ENCODE data around the gene RADIL.

RADIL gene

DNA sequence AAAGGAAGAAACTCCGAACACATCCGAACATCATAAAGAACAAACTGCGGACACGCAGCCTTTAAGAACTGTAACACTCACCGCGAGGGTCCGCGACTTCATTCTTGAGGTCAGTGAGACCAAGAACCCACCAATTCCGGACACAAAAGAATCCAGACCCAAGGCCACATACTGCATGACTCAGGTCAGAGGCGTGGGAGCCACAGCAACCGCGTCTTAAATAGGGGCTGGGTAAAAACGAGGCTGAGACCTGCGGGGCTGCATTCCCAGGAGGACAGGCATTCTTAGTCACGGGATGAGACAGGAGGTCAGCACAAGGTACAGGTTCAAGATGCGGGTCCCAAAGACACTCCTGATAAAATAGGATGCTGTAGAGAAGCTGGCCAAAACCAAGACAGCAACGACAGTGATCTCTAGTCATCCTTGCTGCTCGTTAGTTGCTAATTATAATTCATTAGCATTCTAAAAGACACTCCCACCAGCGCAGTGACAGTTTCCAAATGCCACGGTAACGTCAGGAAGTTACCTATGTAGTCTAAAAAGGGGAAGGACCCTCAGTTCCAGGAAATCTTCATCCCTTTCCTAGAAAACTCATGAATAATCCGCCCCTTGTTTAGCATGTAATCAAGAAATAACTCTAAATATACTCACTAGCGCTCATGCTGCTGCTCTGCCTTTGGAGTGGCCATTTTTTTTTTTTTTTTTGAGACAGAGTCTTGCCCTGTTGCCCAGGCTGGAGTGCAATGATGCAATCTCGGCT is 88.7 kb downstream of the RADIL start:
- TF ChIP-seq GATA3 (IDR thresholded peaks at IDR 0.05; ENCODE audit: low read depth, low read length) (no peak), GATA2 (IDR thresholded peaks at IDR 0.05; ENCODE audit: low read depth, low read length) (no peak)

DNA sequence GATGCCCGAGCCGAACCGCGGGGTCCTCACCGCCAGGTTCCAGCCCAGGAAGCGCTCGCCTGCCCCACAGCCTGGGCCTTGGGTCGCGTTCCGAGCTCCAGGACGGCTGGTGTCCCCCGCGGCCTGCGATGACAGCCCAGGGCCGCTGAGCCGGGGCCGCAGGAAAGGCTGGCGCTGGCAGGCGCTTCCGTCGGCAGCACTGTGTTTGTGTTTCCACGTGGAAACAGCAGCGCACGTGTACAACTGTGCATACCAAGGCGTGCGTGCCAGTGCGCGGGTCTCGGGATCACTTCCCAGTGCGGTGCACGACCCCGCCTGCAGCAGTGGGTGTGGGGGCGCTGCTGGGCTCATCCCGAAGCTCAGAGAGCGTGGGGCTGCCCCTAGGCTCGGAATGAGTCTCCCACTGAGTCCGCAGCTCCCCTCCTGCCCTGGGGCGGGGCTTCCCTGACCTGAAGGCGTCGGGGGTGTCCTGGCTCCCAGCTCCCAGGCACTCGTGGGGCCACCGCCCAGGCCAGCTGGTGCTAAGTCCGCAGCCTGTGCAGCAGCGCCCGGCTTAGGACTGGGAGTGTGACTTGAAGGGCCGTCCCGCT is 90.9 kb downstream of the RADIL start:
- TF ChIP-seq GATA3 (IDR thresholded peaks at IDR 0.05; ENCODE audit: low read depth, low read length) = no peak
- TF ChIP-seq GATA2 (IDR thresholded peaks at IDR 0.05; ENCODE audit: low read depth, low read length) = no peak

DNA sequence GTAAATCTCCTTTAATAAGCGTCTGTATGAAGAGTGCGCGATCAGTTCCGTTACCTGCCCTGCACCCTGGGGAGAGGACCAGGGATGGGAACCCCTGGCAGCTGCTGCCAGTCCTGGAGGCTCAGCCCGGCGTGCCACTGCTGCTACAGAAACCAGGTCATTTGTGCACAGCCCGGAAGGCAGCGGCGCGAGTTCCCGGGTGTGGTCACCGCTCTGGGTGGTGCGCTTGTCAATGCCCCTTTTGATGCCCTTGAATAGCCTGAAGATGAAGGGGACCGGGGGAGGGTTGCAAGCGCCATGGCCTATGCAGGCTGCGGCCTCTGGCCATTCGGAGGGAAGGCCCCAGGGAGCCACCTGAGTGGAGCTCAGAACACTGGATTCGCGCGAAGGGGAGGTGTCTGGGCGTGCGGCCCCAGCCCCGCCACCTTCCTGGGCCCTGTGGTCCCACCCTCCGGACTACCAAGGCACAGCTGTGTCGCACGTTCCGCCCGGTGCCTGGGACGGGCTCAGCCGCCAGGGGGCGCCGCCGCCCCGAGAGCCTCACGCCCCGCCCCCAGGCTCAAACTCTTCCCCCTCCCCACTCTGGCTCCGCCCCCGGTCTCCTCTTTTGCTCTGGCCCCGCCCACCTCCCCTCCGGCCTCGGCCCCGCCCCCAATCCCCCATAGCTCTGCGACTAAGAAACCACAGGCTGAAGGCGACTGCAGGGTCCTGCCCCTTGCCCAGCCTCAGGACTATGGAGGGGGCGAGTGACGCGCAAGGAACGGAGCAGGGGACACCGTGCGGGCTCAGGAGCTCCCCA is 91.6 kb downstream of the RADIL start:
- TF ChIP-seq GATA2 (IDR thresholded peaks at IDR 0.05; ENCODE audit: low read depth, low read length) (no peak), GATA3 (IDR thresholded peaks at IDR 0.05; ENCODE audit: low read depth, low read length) (no peak)

DNA sequence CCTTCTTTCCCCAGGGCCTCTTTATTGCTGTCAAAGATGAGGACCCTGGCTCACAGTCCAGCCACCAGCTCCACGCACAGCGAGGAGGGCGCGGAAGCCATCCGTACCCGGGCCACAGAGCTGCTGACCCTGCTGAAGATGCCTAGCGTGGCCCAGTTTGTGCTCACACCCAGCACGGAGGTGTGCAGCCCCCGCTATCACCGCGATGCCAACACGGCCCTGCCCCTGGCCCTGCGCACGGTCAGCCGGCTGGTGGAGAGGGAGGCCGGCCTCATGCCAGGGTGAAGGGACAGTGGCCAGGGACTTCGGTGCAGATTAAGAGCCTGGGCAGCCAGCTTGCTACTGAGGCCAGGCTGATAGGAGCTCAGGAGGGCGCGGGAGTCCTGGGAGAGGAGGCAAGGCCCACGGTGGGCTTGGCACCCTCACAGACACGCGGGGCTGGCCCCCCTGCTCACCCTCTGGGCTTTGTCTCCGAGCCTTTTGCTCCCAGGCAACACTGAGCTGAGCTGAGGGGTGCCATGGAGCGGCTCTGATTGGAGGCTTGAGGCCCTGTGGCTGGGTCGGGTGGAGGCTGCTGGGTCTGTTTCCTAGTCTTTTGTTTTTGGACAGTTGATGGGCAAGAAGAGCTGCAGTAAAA is 92.3 kb downstream of the RADIL start:
- TF ChIP-seq GATA2 (IDR thresholded peaks at IDR 0.05; ENCODE audit: low read depth, low read length) = no peak
- no peak for TF ChIP-seq GATA3 (IDR thresholded peaks at IDR 0.05; ENCODE audit: low read depth, low read length)

- TF ChIP-seq GATA3 (IDR thresholded peaks at IDR 0.05; ENCODE audit: low read depth, low read length) (no peak), GATA2 (IDR thresholded peaks at IDR 0.05; ENCODE audit: low read depth, low read length) (no peak)
Measured at GRCh38 chr7:4790516-4790991, 93.0 kb downstream of the RADIL start.

DNA sequence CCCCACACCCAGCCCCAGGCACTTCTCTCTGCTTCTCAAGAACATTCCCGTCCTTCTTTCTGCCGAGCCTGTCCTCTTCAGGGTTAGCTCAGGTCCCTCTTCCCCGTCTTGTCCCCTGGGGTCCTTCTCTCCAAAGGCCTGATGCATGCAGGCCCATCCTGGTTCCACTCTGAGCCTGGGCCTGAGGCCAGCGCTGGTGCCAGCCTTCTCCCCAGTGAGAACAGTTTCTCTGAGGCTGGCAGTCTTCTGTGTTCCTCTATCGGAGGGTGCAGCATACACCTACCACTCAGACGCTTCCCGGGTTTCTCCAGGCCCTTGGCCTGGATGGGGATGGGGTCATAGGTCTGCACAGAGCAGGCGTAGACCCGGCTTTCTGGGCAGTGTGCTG is 93.4 kb downstream of the RADIL start:
- TF ChIP-seq GATA3 (IDR thresholded peaks at IDR 0.05; ENCODE audit: low read depth, low read length) (no peak), GATA2 (IDR thresholded peaks at IDR 0.05; ENCODE audit: low read depth, low read length) (no peak)

- TF ChIP-seq GATA2 (IDR thresholded peaks at IDR 0.05; ENCODE audit: low read depth, low read length) (no peak), GATA3 (IDR thresholded peaks at IDR 0.05; ENCODE audit: low read depth, low read length) (no peak)
Measured at GRCh38 chr7:4789194-4790077, 94.1 kb downstream of the RADIL start.

DNA sequence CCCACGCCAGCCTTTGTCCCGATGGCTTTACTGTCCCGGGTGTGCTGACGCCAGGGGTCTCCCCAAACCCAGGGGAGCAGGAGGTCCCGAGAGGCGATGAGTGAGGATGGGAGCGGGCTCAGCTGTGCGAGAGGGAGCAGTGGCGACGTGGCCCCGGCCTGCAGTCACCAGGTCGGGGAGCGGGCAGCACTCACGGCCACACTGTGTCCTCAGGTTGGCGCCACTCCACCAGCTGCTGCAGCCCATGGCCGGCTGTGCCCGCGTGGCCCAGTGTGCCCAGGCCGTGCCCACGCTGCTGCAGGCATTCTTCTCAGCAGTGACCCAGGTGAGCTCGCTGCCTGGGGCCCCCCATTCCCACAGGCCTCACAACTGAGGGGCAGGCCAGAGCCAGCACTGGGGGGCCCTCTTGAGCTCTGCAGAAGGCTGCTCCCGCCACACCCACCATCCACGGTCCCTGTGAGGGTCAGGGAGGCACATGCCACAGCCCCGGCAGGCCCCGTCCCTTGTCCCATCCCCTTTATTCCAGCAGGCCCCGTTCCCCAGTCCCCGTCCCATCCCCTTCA is 94.8 kb downstream of the RADIL start:
- TF ChIP-seq GATA3 (IDR thresholded peaks at IDR 0.05; ENCODE audit: low read depth, low read length) = no peak
- no peak for TF ChIP-seq GATA2 (IDR thresholded peaks at IDR 0.05; ENCODE audit: low read depth, low read length)

DNA sequence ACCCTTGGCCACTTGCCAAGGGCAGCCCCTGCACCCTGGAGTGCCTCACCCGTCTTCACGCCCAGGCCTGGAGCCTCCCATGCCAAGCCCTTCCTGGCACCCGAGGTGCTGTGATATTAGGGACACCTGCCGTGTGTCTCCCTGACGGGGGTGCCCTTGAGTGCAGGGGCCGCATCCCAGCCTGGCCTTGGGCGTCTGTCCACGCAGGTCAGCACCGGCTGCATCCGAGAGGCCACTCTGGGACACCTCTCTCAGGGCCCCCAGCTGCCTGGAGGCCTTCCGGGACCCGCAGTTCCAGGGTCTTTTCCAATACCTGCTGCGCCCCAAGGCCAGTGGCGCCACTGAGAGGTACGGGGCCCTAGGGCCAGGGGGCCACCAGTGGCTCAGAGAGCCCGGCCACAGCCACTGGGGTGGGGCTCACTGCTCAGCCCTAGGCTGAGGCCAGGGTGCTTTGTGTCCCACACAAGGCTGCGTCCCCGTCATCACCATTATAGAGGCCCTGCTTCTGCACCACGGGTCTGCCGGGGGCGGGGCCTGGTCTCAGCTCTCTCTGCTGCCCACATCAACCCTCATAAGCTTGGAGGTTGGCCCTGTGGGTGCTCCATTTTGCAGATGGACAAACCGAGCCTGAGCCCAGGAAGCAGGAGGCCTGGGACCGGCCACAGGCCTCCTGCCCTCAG is 95.4 kb downstream of the RADIL start:
- TF ChIP-seq GATA2 (IDR thresholded peaks at IDR 0.05; ENCODE audit: low read depth, low read length) = no peak
- no peak for TF ChIP-seq GATA3 (IDR thresholded peaks at IDR 0.05; ENCODE audit: low read depth, low read length)

DNA sequence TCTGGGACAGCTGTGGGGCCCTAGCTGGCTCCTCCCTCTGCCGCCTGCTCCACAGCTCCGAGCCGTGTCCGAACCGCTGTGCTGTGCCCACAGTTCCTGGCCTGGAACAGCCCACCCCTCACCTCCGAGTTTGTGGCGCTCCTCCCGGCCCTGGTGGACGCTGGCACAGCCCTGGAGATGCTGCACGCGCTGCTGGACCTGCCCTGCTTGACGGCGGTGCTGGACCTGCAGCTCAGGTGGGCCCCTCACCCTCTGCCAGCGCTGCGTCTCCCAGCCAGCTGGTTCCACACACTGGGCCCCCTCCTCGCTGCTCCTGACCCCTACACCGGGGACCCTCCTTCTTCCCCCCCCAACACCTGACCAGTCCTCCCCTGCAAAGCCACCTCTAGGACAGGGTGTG is 96.0 kb downstream of the RADIL start:
- no peak for TF ChIP-seq GATA2 (IDR thresholded peaks at IDR 0.05; ENCODE audit: low read depth, low read length)
- TF ChIP-seq GATA3 (IDR thresholded peaks at IDR 0.05; ENCODE audit: low read depth, low read length) = no peak

- no peak for TF ChIP-seq GATA3 (IDR thresholded peaks at IDR 0.05; ENCODE audit: low read depth, low read length)
- TF ChIP-seq GATA2 (IDR thresholded peaks at IDR 0.05; ENCODE audit: low read depth, low read length) = no peak
Measured at GRCh38 chr7:4786015-4786414, 97.5 kb downstream of the RADIL start.

DNA sequence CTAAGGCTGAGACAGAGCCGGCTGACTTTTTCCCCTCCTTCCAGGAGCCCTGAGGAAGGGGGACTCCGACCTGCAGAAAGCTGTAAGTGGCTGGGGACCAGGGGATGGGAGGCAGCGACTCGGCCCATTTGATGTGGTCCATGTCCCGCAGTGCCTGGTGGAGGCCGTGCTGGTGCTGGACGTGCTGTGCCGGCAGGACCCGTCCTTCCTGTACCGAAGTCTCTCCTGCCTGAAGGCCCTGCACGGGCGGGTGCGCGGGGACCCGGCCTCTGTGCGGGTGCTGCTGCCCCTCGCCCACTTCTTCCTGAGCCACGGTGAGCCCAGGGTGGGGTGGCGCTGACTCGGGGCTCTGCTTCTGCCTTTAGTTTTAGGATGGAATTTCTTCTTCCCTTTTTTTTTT is 98.1 kb downstream of the RADIL start:
- no peak for TF ChIP-seq GATA3 (IDR thresholded peaks at IDR 0.05; ENCODE audit: low read depth, low read length)

All from SH-SY5Y (cell line).